IMR-90 (cell line): Measurements from ENCODE around the gene KRTAP4-12. TPM values are rescaled to one million over a fixed set of nuclear protein-coding genes. Genes with fewer than 3 reads are reported as not detected.

Experiments
- ATAC-seq: fragments of 200-7000 bp; cut with Tn5 transposase; 2 replicates; pipeline ENCODE4 v1.9.1; 2020; ENCODE audit warnings: low read depth, mild to moderate bottlenecking, moderate library complexity
- BruUV-seq: library from RNA; stranded (reverse); fragments of 400-500 nt; replicated peaks from 2 replicates; lab custom pipeline; 2021; lab: Mats Ljungman, UMichigan
- CTCF ChIA-PET: fragments of 300-600 bp; formaldehyde crosslinking; extraction: SDS; loops from one replicate; lab custom pipeline; 2021; ENCODE audit warnings: antibody characterized with exemption; lab: Yijun Ruan, JAX
- POLR2A ChIA-PET: fragments of 300-600 bp; sonication (Branson Sonifier 250); formaldehyde crosslinking; loops from one replicate; lab custom pipeline; 2022; ENCODE audit warnings: antibody characterized with exemption; ENCODE audit not compliant: unreplicated experiment; lab: Charles Lee
- DNase-seq: peaks from one replicate; pipeline ENCODE4 v3.0.0; 2013
- H2AFZ ChIP-seq: replicated peaks from 2 replicates; pipeline ENCODE3; 2013; ENCODE audit warnings: low read length, mild to moderate bottlenecking; ENCODE audit not compliant: poor library complexity
- H2AK5ac ChIP-seq: 2 replicates; pipeline ENCODE4 v1.6.1; 2013; ENCODE audit warnings: low read depth, low read length, inconsistent platforms
- H2AK9ac ChIP-seq: replicated peaks from 2 replicates; pipeline ENCODE3; 2013; ENCODE audit warnings: mild to moderate bottlenecking, low read depth, low read length, moderate library complexity; ENCODE audit not compliant: poor library complexity
- H2BK120ac ChIP-seq: 2 replicates; pipeline ENCODE4 v1.6.1; 2013; ENCODE audit warnings: low read depth, low read length, inconsistent platforms
- H2BK15ac ChIP-seq: 3 replicates; pipeline ENCODE4 v1.6.1; 2013; ENCODE audit warnings: low read depth, low read length, inconsistent platforms
- H2BK20ac ChIP-seq: 2 replicates; pipeline ENCODE4 v1.6.1; 2013; ENCODE audit warnings: low read depth, mild to moderate bottlenecking, inconsistent platforms, low read length, moderate library complexity
- H2BK5ac ChIP-seq: 2 replicates; pipeline ENCODE4 v1.6.1; 2013; ENCODE audit warnings: mild to moderate bottlenecking, low read depth, low read length, inconsistent platforms; ENCODE audit not compliant: poor library complexity, severe bottlenecking
- H3K14ac ChIP-seq: replicated peaks from 2 replicates; pipeline ENCODE4 v1.6.1; 2013; ENCODE audit warnings: low read depth, low read length, inconsistent platforms
- H3K18ac ChIP-seq: 2 replicates; pipeline ENCODE4 v1.6.1; 2013; ENCODE audit warnings: low read depth, low read length, control low read depth
- H3K23ac ChIP-seq: 2 replicates; pipeline ENCODE4 v1.6.1; 2013; ENCODE audit warnings: low read depth, low read length, inconsistent platforms
- H3K27ac ChIP-seq: 2 replicates; pipeline ENCODE4 v1.5.1; 2013; ENCODE audit warnings: mild to moderate bottlenecking, control low read depth, low read length; ENCODE audit not compliant: insufficient read depth
- H3K27me3 ChIP-seq: 2 replicates; pipeline ENCODE4 v1.6.1; 2013; ENCODE audit warnings: low read length; ENCODE audit not compliant: control insufficient read depth, insufficient read depth
- H3K36me3 ChIP-seq: 2 replicates; pipeline ENCODE4 v1.6.1; 2013; ENCODE audit warnings: low read length, mixed read lengths; ENCODE audit not compliant: control insufficient read depth, insufficient read depth
- H3K4ac ChIP-seq: 2 replicates; pipeline ENCODE4 v1.6.1; 2013; ENCODE audit warnings: low read depth, low read length, inconsistent platforms
- H3K4me1 ChIP-seq: 2 replicates; pipeline ENCODE4 v1.6.1; 2013; ENCODE audit warnings: low read length, mixed read lengths; ENCODE audit not compliant: control insufficient read depth, insufficient read depth
- H3K4me2 ChIP-seq: 2 replicates; pipeline ENCODE4 v1.6.1; 2013; ENCODE audit warnings: low read depth, mild to moderate bottlenecking, control low read depth, low read length, moderate library complexity
- H3K4me3 ChIP-seq: 2 replicates; pipeline ENCODE4 v1.5.1; 2013; ENCODE audit warnings: low read depth, mild to moderate bottlenecking, control low read depth, low read length, moderate library complexity; ENCODE audit not compliant: insufficient read depth
- H3K56ac ChIP-seq: 2 replicates; pipeline ENCODE4 v1.6.1; 2013; ENCODE audit warnings: low read length, inconsistent platforms; ENCODE audit not compliant: insufficient read depth; ENCODE audit errors: extremely low read depth
- H3K79me1 ChIP-seq, 2 experiments: 2 replicates each; pipeline ENCODE4 v1.6.1; 2013; ENCODE audit warnings: low read length in 2 of 2, inconsistent platforms in 1 of 2, low read depth in 1 of 2
- H3K9ac ChIP-seq: 2 replicates; pipeline ENCODE4 v1.6.1; 2013; ENCODE audit warnings: low read depth, low read length, control low read depth
- H3K9me1 ChIP-seq: 2 replicates; pipeline ENCODE4 v1.6.1; 2013; ENCODE audit warnings: low read length, inconsistent platforms; ENCODE audit not compliant: insufficient read depth
- H3K9me3 ChIP-seq: 2 replicates; pipeline ENCODE4 v1.6.1; 2013; ENCODE audit warnings: low read length; ENCODE audit not compliant: control insufficient read depth, insufficient read depth
- H4K20me1 ChIP-seq: 2 replicates; pipeline ENCODE4 v1.6.1; 2013; ENCODE audit warnings: low read length, inconsistent platforms; ENCODE audit not compliant: insufficient read depth
- H4K5ac ChIP-seq: 2 replicates; pipeline ENCODE4 v1.6.1; 2013; ENCODE audit warnings: mild to moderate bottlenecking, low read depth, low read length, control low read depth
- H4K8ac ChIP-seq, 2 experiments: 2 replicates each; pipeline ENCODE4 v1.6.1; 2013; ENCODE audit warnings: low read depth in 2 of 2, low read length in 2 of 2, control low read depth in 1 of 2, inconsistent platforms in 1 of 2
- H4K91ac ChIP-seq: 2 replicates; pipeline ENCODE4 v1.6.1; 2013; ENCODE audit warnings: low read depth, low read length, inconsistent platforms; ENCODE audit not compliant: insufficient read depth
- BHLHE40 ChIP-seq: fragments of 150-350 bp; IDR thresholded peaks from 2 replicates; pipeline ENCODE4 v1.6.1; 2016; ENCODE audit warnings: mild to moderate bottlenecking, low read depth, low read length
- CEBPB ChIP-seq: IDR thresholded peaks from 2 replicates; pipeline ENCODE4 v1.6.1; 2012; ENCODE audit warnings: low read depth, low read length, improper control_type of control experiment
- CHD1 ChIP-seq: IDR thresholded peaks from 2 replicates; pipeline ENCODE4 v1.6.1; 2012; ENCODE audit warnings: low read depth, low read length, improper control_type of control experiment
- FOS ChIP-seq: fragments of 150-350 bp; IDR thresholded peaks from 2 replicates; pipeline ENCODE4 v1.6.1; 2016; ENCODE audit warnings: low read depth, low read length
- MAFK ChIP-seq: IDR thresholded peaks from 2 replicates; pipeline ENCODE4 v1.6.1; 2012; ENCODE audit warnings: low read depth, low read length, improper control_type of control experiment
- MAZ ChIP-seq: IDR thresholded peaks from 2 replicates; pipeline ENCODE4 v1.6.1; 2012; ENCODE audit warnings: low read depth, mild to moderate bottlenecking, low read length, improper control_type of control experiment, moderate library complexity, borderline replicate concordance
- MXI1 ChIP-seq: IDR thresholded peaks from 2 replicates; pipeline ENCODE4 v1.6.1; 2012; ENCODE audit warnings: low read depth, mild to moderate bottlenecking, low read length, moderate library complexity, borderline replicate concordance
- NFE2L2 ChIP-seq: fragments of 150-350 bp; IDR thresholded peaks from 2 replicates; pipeline ENCODE4 v1.6.1; 2016; ENCODE audit warnings: low read depth, mild to moderate bottlenecking, low read length
- POLR2A ChIP-seq: IDR thresholded peaks from 2 replicates; pipeline ENCODE4 v1.6.1; 2012; ENCODE audit warnings: mild to moderate bottlenecking, low read depth, low read length
- RAD21 ChIP-seq: IDR thresholded peaks from 2 replicates; pipeline ENCODE4 v1.6.1; 2012; ENCODE audit warnings: low read length, improper control_type of control experiment
- RCOR1 ChIP-seq: IDR thresholded peaks from 2 replicates; pipeline ENCODE4 v1.6.1; 2012; ENCODE audit warnings: mild to moderate bottlenecking, low read length, improper control_type of control experiment; ENCODE audit not compliant: insufficient replicate concordance
- RFX5 ChIP-seq: IDR thresholded peaks from 2 replicates; pipeline ENCODE4 v1.8.0; 2012; ENCODE audit warnings: low read depth, mild to moderate bottlenecking, low read length, moderate library complexity
- SMC3 ChIP-seq: fragments of 150-350 bp; IDR thresholded peaks from 2 replicates; pipeline ENCODE4 v1.6.1; 2016; ENCODE audit warnings: low read depth, mild to moderate bottlenecking, antibody characterized with exemption, low read length, moderate library complexity
- WGBS, 2 experiments: methylation state at CpG; one replicate each; pipeline versions ENCODE4 v1.1.5 to v1.1.7; 2013; ENCODE audit warnings: missing lambda C conversion rate in 2 of 2; ENCODE audit not compliant: insufficient read length in 1 of 2; ENCODE audit errors: extremely low coverage in 2 of 2; 5-methylcytosine and 5-hydroxymethylcytosine counted together
- dilution Hi-C: fragments of 300-500 bp; cut with HindIII; formaldehyde crosslinking; loops from one replicate; pipeline ENCODE4 v1.14.3; 2018; ENCODE audit warnings: low sequenced_read_pairs; ENCODE audit not compliant: unreplicated experiment
- in situ Hi-C: fragments of 300-500 bp; cut with MboI; formaldehyde crosslinking; loops from 3 replicates; pipeline ENCODE4 v1.14.3; 2019; ENCODE audit warnings: low sequenced_read_pairs, inconsistent platforms, mixed read lengths
- intact Hi-C: fragments of 100-400 bp; cut with micrococcal nuclease; formaldehyde crosslinking; loops from 2 replicates; pipeline ENCODE4 v1.10.0; 2022
- polyA plus RNA-seq, 3 experiments: library from polyadenylated mRNA; depleted of rRNA; stranded (reverse); fragments of >200 nt; gene quantifications; 2 replicates each; pipeline ENCODE4 v1.2.3, GENCODE V29; 2012; ENCODE audit warnings: low replicate concordance in 1 of 3
- total RNA-seq: library from RNA; depleted of rRNA; stranded (reverse); fragments of >200 nt; gene quantifications from 2 replicates; pipeline ENCODE4 v1.2.3, GENCODE V29; 2012
- TF ChIP-seq, protein P1 (sequence below): fragments of 150-350 bp; IDR thresholded peaks from 2 replicates; pipeline ENCODE4 v1.6.1; 2017; ENCODE audit warnings: mild to moderate bottlenecking, antibody characterized with exemption, low read length, low read depth
- TF ChIP-seq, protein P2 (sequence below): conservative IDR thresholded peaks from 2 replicates; pipeline ENCODE4 v1.5.1; 2012; ENCODE audit warnings: mild to moderate bottlenecking, low read depth, low read length, improper control_type of control experiment
- TF ChIP-seq, protein P3 (sequence below): fragments of 150-350 bp; IDR thresholded peaks from 2 replicates; pipeline ENCODE4 v1.6.1; 2016; ENCODE audit warnings: low read depth, mild to moderate bottlenecking, low read length, moderate library complexity, borderline replicate concordance

Gene KRTAP4-12
- total and polyA plus RNA-seq, 2 of the 4 experiments (the other 2 are of a cell fraction) = 0.18 to 1.1 TPM

DNA sequence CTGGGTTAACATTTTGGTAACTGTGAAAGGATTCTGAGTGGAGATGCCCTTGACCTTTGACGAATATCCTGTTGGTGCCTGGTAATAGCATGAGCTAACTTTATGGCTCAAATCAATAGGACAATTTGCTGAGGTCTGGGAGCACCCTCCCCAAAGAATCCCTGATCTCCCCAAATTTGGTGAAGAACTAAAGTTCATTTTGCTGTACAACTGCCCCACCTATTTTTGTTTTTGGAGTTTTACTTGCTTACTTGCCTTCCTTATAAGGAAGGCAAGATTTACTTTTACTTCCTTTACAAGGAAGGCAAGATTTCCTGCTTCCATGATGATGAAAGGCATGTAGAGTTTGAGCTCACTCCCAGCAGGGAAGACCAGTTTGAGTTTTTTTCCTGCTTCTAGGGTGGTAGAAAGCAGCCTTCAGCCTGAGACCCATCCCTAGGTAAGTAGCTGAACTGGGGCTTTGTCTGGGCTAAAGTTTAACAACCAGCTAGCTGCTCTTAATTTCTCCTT lies 16.0 kb downstream of the KRTAP4-12 start:
- dilution Hi-C loops (no loop called here), in situ Hi-C loops (no loop called here), intact Hi-C loops (no loop called here)
- WGBS, 2 experiments = no CpG with 5 or more reads among the region's 1 CpG
- no peak overlapping the region for H2BK5ac ChIP-seq
- H2BK120ac ChIP-seq = peak overlapping the region; percentile 68
- POLR2A ChIA-PET = interaction anchor here (1.1 kb wide), 1 partner anchor 28 kb away, joined by 3 read pairs; no protein-coding TSS in a partner anchor
- peak overlapping the region; percentile 49; the same call in 1 of the 3 replicates for H2BK15ac ChIP-seq
- no peak overlapping the region for H3K4me2 ChIP-seq
- BruUV-seq = no TSS peak
- H4K8ac ChIP-seq = peak overlapping the region; percentile 50 to 53
- no peak overlapping the region; the same call in 1 of the 2 replicates for H4K5ac ChIP-seq
- peak overlapping the region; percentile 57 for H3K14ac ChIP-seq
- H3K27ac ChIP-seq = no peak overlapping the region
- H3K79me1 ChIP-seq = no peaks in the 10 kb centered on the region
- no peaks in the 10 kb centered on the region for H3K27me3 ChIP-seq
- no peaks in the 10 kb centered on the region; the same call in 1 of the 2 replicates for H3K9me1 ChIP-seq
- H3K4ac ChIP-seq = peak overlapping the region; percentile 61
- peak overlapping the region; percentile 53; the same call in 1 of the 2 replicates for H4K91ac ChIP-seq
- H3K18ac ChIP-seq = peak overlapping the region; percentile 87; the same call in 1 of the 2 replicates
- no peak for TF ChIP-seq CEBPB
- TF ChIP-seq, protein P1, sequence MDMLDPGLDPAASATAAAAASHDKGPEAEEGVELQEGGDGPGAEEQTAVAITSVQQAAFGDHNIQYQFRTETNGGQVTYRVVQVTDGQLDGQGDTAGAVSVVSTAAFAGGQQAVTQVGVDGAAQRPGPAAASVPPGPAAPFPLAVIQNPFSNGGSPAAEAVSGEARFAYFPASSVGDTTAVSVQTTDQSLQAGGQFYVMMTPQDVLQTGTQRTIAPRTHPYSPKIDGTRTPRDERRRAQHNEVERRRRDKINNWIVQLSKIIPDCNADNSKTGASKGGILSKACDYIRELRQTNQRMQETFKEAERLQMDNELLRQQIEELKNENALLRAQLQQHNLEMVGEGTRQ = no peak
- no peak for TF ChIP-seq BHLHE40
- TF ChIP-seq, protein P2, sequence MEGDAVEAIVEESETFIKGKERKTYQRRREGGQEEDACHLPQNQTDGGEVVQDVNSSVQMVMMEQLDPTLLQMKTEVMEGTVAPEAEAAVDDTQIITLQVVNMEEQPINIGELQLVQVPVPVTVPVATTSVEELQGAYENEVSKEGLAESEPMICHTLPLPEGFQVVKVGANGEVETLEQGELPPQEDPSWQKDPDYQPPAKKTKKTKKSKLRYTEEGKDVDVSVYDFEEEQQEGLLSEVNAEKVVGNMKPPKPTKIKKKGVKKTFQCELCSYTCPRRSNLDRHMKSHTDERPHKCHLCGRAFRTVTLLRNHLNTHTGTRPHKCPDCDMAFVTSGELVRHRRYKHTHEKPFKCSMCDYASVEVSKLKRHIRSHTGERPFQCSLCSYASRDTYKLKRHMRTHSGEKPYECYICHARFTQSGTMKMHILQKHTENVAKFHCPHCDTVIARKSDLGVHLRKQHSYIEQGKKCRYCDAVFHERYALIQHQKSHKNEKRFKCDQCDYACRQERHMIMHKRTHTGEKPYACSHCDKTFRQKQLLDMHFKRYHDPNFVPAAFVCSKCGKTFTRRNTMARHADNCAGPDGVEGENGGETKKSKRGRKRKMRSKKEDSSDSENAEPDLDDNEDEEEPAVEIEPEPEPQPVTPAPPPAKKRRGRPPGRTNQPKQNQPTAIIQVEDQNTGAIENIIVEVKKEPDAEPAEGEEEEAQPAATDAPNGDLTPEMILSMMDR = no peak
- TF ChIP-seq MAZ = no peak
- no peak for TF ChIP-seq RFX5
- no peak for TF ChIP-seq FOS
- TF ChIP-seq MAFK = no peak
- TF ChIP-seq RAD21 = no peak
- TF ChIP-seq, protein P3, sequence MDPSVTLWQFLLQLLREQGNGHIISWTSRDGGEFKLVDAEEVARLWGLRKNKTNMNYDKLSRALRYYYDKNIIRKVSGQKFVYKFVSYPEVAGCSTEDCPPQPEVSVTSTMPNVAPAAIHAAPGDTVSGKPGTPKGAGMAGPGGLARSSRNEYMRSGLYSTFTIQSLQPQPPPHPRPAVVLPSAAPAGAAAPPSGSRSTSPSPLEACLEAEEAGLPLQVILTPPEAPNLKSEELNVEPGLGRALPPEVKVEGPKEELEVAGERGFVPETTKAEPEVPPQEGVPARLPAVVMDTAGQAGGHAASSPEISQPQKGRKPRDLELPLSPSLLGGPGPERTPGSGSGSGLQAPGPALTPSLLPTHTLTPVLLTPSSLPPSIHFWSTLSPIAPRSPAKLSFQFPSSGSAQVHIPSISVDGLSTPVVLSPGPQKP = no peak
- TF ChIP-seq NFE2L2 = no peak
- no peak for TF ChIP-seq CHD1
- TF ChIP-seq MXI1 = no peak
- TF ChIP-seq SMC3 = no peak
- no peak for TF ChIP-seq RCOR1
- TF ChIP-seq POLR2A = no peak
- H3K9me3 ChIP-seq = no peaks in the 10 kb centered on the region
- H2BK20ac ChIP-seq = peak overlapping the region; percentile 64
- H2AK9ac ChIP-seq = no peak overlapping the region
- H3K56ac ChIP-seq = no peak overlapping the region
- CTCF ChIA-PET = no interaction called here
- H3K23ac ChIP-seq = peak overlapping the region; percentile 69; the same call in 1 of the 2 replicates
- H3K36me3 ChIP-seq = no peaks in the 10 kb centered on the region
- peak overlapping the region; percentile 20; the same call in 1 of the 2 replicates for H2AK5ac ChIP-seq
- H3K9ac ChIP-seq = no peak overlapping the region
- 0 out of 2 replicates have a peak, but pooled peaks cover 2% of the 10 kb centered on the region for H3K4me1 ChIP-seq
- peak; percentile 29 for DNase-seq
- ATAC-seq = no peak
- H3K4me3 ChIP-seq = no peak overlapping the region; the same call in 1 of the 2 replicates
- no peak overlapping the region for H2AFZ ChIP-seq
- H4K20me1 ChIP-seq = no peaks in the 10 kb centered on the region
